Ramos (cell line): ENCODE results near the gene AP3D1.
"Not testable (repeated sequence)": the region's sequence is repeated elsewhere in the genome, so short reads cannot be mapped to it uniquely, and the experiment has no call there.

Experiments used
- in situ Hi-C: fragments of 300-500 bp; cut with MboI; formaldehyde crosslinking; loops from one replicate; pipeline ENCODE4 v1.14.3; 2022; ENCODE audit warnings: low sequenced_read_pairs; ENCODE audit not compliant: unreplicated experiment

AP3D1 gene

GRCh38 chr19:2151339-2152229, at the start of gene AP3D1:
AP3D1 (minus strand) TSS chr19:2151566; CDS start chr19:2151334, 232 bp downstream.
- in situ Hi-C loops = loop anchor here (10.0 kb wide), 2 partner anchors 243 to 463 kb away; no protein-coding TSS in a partner anchor

GRCh38 chr19:2200624-2201294, 49.4 kb upstream of the AP3D1 start:
- in situ Hi-C loops = not testable (repeated sequence)

GRCh38 chr19:2199861-2200623, 48.7 kb upstream of the AP3D1 start:
- in situ Hi-C loops = no loop called here

- in situ Hi-C loops = no loop called here
These were observed 47.8 kb upstream of the AP3D1 start for GRCh38 chr19:2199215-2199614.

- in situ Hi-C loops = no loop called here
These were observed 47.0 kb upstream of the AP3D1 start for GRCh38 chr19:2198317-2198716.

GRCh38 chr19:2197270-2197669, 45.9 kb upstream of the AP3D1 start:
- in situ Hi-C loops = no loop called here

GRCh38 chr19:2195914-2196313, 44.5 kb upstream of the AP3D1 start:
- in situ Hi-C loops = no loop called here

- in situ Hi-C loops = no loop called here
These were observed 44.0 kb upstream of the AP3D1 start for GRCh38 chr19:2195361-2195760.

- in situ Hi-C loops = no loop called here
These were observed 43.2 kb upstream of the AP3D1 start for GRCh38 chr19:2194513-2195078.

GRCh38 chr19:2193807-2194206, 42.4 kb upstream of the AP3D1 start:
- in situ Hi-C loops = no loop called here

- in situ Hi-C loops = no loop called here
These were observed 41.5 kb upstream of the AP3D1 start for GRCh38 chr19:2192862-2193261.

- in situ Hi-C loops = no loop called here
These were observed 40.3 kb upstream of the AP3D1 start for GRCh38 chr19:2191456-2192310.

GRCh38 chr19:2190848-2191455, 39.6 kb upstream of the AP3D1 start:
- in situ Hi-C loops = no loop called here

GRCh38 chr19:2189880-2190279, 38.5 kb upstream of the AP3D1 start:
- in situ Hi-C loops = no loop called here

GRCh38 chr19:2188708-2189385, 37.5 kb upstream of the AP3D1 start:
- in situ Hi-C loops = no loop called here

GRCh38 chr19:2187159-2187558, 35.8 kb upstream of the AP3D1 start:
- in situ Hi-C loops = no loop called here

GRCh38 chr19:2186071-2186846, 34.9 kb upstream of the AP3D1 start:
- in situ Hi-C loops = no loop called here

GRCh38 chr19:2185734-2186070, 34.3 kb upstream of the AP3D1 start:
- in situ Hi-C loops = no loop called here
